Stimulated activated CD4-positive, alpha-beta T cell treated with anti-CD3 and anti-CD28 coated beads, Interleukin-15, amount 100 ng/mL, for 48 hours (primary cell): Measurements from ENCODE around the gene PSME3IP1.
"Not testable (repeated sequence)": the region's sequence is repeated elsewhere in the genome, so short reads cannot be mapped to it uniquely, and the experiment has no call there.

Experiments used
- DNase-seq, 2 donors: peaks; one replicate each; pipeline ENCODE4 v3.0.0-alpha.2; 2020; ENCODE audit warnings: low read depth in 2 of 2

The PSME3IP1 gene, protein sequence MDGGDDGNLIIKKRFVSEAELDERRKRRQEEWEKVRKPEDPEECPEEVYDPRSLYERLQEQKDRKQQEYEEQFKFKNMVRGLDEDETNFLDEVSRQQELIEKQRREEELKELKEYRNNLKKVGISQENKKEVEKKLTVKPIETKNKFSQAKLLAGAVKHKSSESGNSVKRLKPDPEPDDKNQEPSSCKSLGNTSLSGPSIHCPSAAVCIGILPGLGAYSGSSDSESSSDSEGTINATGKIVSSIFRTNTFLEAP

DNA sequence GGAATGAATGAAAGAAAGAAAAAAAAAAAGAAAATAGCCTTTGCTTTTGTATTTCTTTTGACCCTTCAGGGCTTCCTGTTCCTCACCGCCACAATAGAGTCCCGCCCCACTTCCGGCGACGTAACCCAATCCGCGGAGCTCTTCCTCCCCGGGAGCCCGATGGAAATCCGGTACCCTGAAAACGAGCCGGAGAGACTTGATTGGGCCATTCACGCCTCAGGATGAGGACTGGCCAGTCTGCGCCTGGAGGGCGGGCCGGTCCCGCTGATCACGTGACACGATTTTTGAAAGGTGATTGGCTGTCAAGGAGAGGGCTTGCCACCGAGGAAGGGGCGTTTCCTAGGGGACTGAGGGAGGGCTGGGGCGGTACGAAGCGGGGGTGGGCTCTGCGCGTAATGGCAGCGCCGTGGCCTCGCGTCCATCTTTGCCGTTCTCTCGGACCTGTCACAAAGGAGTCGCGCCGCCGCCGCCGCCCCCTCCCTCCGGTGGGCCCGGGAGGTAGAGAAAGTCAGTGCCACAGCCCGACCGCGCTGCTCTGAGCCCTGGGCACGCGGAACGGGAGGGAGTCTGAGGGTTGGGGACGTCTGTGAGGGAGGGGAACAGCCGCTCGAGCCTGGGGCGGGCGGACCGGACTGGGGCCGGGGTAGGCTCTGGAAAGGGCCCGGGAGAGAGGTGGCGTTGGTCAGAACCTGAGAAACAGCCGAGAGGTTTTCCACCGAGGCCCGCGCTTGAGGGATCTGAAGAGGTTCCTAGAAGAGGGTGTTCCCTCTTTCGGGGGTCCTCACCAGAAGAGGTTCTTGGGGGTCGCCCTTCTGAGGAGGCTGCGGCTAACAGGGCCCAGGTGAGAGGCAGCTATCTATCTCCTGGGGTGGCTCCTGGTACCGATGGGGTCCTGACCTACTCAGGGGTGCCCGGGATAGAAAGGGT is at the start of gene PSME3IP1, which contains the start of gene RSPRY1:
TSS of gene PSME3IP1 (minus strand) at position 95 of the 927 bp plus-strand sequence. CDS start 12,185 bp downstream, outside the sequence.
TSS of gene RSPRY1 (plus strand) at position 385 of the 927 bp plus-strand sequence. CDS start 18,330 bp downstream, outside the sequence.
- peak; percentile 98 for DNase-seq

DNA sequence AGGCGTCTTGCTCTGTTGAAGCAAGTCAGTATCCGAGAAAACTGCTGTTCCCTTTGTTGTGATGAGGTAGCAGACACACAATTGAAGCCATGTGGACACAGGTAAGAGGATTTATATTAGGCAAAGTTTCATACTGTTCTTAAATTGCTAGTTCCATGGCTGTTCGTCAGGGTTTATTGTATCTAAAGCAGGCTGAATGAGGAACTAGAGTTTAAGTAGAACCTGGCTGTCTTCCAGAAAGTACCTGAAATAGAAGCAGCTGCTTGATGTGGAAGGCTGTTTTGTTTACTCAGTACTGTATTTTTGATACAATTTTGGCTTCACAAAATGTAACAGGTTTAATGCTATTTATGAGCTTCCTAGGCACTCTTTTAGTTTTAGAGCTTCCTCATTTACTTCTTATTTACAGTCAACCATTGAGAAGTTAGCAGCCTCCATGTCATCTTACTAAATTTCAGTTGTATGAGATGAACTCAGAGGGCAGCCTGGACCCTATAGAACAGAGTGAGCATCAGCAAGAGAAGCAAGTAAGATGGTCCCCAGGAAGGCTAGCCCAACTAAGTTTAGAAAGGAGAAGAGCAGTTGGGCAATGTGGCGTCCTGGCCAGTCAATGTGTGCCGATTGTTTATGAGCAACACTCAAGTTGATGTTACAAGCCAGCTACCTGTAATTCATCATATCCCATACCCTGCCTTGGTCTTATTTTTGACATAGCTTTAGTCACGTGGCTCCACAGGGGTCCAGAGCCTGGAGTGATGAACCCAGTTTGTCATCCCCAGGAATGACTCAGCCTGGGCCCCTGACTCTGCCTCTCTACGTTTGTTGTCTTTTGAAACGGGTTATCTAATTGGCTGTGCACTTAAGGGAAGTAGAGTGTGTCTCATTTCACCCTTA is 49.5 kb upstream of the PSME3IP1 start:
- peak; percentile 38 to 43 for DNase-seq

DNA sequence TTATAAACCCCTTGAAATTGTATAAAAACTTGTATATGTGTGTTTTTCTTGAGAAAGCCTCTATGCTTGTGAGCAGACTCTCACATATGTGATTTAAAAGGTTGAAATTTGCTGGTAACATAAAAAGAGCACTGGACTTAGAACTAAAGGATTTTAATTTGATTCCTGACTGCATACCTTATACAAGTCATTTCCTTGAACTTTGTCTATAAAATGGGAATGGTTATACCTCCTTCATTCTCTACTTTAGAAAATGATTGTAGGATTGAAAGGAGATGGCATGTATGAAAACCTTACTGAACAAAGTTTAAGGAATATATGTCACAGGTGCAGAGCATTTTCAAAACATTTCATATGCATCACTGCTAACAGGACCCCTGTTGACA is 48.9 kb upstream of the PSME3IP1 start:
- DNase-seq, result no peak

DNA sequence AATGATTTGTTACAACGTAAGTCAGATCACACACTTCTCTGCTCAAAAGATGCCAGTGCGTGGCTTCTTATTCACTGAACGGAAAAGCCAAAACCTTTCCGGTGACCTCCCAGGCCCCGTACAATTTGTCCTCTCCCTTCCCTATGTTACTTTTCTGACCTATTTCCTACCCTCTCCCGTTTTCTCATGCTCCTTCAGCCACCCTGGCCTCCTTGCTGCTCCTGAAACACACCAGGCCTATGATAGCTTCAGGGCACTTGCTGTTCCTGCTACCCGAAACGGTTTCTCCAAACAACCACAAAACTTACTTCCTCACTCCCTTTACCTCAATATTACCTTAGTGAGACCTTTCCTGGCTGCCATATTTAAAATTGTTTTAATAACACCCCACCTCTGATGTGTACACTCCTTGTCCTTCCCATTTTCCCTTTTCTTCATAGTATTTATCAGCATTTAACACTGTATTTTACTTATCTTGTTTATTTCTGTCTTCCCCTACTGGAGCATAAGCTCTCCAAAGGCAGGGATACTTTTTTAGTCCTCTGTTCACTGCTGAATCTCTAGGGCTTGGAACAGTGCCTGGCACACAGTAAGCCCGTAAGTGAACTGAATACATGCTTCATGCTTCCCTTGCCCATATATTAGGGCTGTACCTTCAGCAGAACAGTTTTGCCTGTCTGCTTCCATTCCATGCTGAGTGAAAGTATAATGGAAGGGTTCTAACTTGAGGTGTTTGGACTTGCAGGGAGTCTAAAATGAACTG is 48.3 kb upstream of the PSME3IP1 start:
- no peak for DNase-seq

DNA sequence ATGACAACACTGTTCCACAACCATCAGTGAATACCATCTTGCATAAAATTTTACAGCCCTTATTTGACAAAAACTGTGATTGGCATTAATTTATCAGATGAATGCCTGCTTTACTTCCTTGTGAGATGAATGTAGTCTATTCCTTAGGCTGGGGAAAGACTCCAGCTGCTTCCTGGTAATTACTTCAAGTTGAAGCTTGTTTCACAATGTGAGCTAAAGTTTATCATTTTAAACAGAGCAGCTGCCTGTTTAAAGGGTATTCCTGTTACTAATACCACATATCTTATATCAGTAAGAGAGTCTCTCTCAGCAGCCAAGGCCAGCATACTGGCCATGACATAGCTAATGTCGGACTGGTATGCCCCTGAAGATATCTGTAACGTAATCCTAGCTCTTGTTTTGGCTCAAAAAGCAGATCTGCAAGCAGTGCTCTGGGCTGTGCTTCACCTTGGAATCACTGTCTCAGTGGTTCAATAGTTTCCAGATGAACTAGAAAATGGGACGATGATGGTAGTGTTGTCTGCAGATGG is 46.0 kb upstream of the PSME3IP1 start:
- no peak for DNase-seq

DNA sequence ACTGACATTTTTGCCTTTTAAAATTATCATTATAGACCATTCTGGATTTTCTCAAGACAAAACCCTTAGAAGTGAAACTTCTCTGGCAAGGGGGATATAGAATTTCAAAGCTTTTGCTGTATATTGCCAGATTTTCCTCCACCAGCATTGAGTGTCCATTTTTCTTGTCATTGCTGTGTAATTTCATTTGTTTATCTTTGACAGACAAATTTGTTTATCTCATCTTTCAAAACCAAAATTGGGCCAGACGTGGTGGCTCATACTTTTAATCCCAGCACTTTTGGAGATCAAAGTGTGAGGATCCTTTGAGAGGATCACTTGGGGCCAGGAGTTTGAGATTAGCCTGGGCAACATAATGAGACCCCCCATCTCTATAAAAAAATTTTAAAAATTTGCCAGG is 43.2 kb upstream of the PSME3IP1 start:
- DNase-seq, result no peak

DNA sequence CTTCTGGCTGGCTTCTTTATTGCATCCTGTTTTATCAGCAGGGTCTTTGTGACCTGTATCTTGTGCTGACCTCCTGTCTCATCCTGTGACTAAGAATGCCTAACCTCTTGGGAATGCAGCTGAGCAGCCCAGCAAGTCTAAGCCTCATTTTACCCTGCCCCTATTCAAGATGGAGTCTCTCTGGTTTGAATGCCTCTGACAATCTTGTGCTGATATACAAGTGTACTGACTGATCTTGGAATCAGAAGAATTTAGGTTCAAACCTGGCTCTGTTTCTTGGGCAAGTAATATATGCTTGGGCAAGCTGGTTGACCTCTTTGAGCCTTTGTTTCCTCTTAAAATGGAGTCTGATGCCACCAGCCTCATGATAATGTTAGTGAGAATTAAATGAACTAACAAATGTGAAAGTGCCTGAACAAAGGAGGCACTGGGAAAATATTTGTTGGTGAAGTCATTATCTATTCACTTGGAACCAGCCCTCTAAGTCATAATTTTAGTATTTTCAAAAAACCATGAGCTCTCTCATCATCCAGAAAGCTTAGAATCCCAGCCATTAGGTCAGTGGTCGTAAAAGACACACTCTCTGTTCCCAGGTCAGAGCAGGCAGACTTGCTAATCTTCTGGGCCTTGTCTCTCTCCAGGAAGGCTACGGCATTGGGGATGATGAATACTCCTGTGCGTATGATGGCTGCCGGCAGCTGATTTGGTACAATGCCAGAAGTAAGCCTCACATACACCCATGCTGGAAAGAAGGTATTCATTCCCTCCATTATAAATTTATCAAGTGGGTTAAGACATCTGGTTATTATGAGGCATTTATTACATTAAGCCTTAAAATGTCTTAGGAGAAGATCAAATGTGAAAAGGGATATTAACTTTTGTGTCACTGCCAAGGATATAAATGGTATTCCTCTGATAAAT is 41.1 kb upstream of the PSME3IP1 start:
- no peak for DNase-seq

DNA sequence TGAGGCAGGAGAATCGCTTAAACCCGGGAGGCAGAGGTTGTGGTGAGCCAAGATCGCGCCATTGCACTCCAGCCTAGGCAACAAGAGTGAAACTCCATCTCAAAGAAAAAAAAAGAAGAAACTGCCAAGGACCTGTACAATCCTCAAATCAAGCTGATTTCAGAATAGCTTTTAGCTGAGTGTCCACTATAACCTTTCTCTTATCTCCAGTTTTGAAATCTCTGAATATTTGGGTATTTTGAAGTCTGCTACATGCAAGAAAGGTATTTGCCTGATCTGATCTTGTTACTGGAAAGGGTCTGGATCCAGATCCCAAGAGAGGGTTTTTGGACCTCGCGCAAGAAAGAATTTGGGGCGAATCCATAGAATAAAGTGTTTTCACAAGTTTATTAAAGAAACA is 40.1 kb upstream of the PSME3IP1 start:
- DNase-seq, result no peak

DNA sequence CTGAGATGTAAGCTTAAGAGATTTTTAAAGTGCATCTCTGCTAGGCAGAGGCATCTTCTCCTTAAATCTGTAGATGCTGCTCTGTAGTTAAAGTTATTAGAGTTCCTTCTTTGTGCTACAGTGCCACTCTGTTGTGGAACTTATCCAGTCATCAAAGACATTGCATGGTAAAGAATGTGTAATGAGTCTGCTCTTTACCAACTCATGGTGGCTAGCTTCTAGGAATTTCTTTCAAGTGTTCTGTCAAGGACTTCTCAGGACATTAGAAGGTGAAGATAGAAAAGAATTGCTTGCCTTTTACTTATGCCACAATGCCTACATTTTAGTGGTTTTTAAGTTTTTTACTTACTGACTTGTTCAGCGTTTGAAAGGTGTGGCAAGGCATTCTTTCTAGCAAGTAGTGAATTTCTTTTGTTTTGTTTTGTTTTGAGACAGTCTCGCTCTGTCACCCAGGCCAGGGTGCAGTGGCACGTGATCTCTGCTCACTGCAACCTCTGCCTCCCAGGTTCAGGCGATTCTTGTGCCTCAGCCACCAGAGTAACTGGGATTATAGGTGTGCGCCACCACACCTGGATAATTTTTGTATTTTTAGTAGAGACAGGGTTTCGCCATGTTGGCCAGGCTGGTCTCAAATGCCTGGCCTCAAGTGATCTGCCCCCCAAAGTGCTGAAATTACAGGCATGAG is 39.0 kb upstream of the PSME3IP1 start:
- DNase-seq, result no peak

DNA sequence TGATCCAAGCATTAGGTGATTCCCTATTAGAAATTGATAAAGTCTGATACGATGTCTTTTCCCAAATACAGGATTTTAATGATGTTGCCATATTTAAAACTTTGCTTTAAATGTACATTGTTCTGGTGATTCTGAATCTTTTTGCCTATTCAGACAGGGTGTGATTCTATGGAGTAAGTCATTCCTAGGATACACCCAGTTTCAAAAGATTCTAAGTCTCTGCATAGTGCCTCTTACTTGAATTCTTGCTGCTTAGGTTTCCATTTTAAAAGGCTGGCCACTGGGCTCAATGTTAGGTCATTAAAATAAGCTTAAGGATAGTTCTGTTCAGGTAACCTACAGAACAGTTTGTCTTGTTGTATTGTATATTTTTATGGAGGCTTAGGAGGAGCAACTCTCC is 37.2 kb upstream of the PSME3IP1 start:
- DNase-seq, result no peak

DNA sequence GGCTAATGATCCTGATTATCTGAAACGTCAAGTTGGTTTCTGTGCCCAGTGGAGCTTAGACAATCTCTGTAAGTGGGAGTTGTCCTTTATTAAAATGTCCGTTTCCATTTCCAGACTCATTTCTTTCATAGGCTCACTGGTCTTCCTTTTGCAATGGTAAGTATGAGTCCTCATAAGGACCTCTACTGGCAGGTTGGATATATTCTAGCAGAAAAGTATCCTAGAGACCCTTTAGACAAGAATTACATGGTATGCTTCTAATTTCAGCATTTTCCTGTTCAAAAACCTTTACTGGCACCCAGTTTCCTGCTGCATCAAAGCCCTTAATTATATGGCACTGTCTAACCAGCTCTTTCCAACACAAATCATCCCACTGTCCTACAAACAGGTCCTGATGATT is 31.1 kb upstream of the PSME3IP1 start:
- no peak for DNase-seq

DNA sequence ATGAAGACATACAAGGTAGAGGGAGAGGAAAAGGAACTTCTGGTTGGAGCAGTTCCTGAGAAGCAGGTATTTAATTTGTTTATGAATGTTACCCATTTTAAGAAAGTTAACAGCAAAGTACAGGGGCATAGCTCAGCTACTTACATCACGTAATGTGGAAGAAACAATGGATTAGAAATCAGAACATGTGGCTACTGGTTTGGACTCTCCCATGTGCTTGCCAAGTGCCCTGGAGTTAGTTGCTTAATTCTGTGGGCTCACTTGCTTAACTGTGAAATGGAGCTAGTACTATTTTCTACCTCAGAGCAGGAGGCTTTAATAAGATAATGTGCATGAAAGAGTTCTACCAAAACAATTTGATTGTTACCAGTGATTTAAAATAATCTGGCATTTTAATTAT is 27.6 kb upstream of the PSME3IP1 start:
- no peak for DNase-seq

DNA sequence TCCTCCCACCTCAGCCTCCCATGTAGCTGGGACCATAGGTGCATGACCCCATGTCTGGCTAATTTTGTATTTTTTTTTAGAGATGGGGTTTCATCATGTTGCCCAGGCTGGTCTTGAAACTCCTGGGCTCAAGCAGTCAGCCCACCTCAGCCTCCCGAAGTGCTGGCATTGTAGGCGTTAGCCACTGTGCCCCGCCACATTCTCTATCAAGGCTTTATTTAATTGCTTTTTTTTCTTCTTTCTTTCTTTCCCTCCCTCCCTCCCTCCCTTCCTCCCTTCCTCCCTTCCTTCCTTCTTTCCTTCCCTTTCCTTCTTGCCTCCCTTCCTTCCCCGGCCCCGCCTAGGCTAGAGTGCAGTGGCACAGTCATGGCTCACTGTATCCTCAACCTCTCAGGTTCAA is 23.9 kb upstream of the PSME3IP1 start:
- DNase-seq, result no peak

DNA sequence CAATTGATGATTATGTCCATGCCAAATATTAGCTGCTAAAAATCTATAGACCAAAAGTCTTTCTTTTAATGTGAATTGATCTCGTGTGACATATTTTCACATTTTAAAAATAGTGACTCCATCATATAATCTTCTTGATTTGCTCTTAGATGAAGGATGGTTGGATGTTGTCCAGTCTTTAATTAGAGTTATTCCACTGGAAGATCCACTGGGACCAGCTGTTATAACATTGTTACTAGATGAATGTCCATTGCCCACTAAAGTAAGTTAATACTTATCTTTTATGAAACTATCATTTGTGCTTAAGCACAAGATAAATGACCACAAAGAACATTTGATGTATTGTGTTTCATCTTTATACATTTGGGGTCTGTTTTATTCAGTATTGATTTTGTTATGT is 23.1 kb upstream of the PSME3IP1 start:
- no peak for DNase-seq

DNA sequence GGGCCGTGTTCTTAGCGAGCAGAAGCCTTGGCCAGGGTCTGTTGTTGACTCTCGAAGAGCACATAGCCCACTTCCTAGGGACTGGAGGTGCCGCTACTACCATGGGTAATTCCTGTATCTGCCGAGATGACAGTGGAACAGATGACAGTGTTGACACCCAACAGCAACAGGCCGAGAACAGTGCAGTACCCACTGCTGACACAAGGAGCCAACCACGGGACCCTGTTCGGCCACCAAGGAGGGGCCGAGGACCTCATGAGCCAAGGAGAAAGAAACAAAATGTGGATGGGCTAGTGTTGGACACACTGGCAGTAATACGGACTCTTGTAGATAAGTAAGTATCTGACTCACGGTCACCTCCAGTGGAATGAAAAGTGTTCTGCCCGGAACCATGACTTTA is 18.8 kb upstream of the PSME3IP1 start:
- no peak for DNase-seq

DNA sequence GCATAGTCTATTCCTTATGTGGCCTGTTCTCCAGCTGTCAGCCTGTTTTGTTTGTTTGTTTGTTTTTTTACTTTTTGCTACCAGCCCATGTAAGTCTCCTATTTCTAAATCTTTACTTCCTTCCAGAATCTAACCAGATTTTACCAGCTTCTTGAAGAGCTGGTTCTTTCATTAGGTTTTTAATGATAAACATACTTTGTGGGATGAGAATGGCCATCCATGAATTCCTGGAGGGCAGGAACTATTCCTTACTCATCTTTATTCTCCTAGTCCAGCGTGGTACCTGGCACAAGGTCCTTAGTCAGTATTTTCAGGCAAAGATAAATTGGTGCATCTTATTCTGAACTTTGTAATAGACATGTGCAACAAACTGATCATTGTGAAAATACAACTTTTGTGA is 17.6 kb upstream of the PSME3IP1 start:
- DNase-seq, result no peak

DNA sequence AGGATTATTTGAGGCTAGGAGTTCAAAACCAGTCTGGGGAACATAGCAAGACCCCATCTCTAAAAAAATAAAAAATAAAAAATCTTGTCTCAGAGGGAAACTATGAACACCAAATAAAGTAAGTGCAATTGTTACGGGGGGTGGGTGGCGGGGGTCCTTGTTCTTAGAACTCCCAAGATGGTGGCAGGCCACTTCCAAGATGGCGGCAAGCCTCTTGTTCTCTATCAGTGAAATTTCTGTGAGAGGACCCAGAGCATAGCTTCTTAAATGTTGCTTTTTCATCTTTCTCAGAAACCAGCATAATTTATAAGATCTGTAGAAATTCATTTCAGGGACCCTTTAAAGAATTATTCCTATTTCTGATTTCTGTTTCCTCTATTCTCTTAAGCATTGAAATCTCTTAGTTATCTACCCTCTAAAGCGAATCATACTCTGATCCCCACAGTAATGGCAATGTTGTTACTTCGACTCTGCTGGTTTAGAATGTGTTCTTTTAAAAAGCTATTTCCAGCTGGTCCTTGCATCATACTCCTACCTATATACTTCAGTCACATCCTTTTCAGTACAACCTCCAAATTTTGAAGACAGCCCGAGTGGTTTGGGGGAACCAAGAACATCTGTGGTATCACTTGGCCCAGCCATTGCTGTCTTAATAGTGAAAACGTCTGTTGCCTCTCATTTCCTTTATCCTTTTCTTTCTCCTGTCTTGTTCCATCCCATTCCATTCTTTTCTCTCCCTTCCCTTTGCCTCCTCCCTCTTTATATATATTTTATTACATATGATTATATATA is 16.5 kb upstream of the PSME3IP1 start:
- DNase-seq, result no peak

DNA sequence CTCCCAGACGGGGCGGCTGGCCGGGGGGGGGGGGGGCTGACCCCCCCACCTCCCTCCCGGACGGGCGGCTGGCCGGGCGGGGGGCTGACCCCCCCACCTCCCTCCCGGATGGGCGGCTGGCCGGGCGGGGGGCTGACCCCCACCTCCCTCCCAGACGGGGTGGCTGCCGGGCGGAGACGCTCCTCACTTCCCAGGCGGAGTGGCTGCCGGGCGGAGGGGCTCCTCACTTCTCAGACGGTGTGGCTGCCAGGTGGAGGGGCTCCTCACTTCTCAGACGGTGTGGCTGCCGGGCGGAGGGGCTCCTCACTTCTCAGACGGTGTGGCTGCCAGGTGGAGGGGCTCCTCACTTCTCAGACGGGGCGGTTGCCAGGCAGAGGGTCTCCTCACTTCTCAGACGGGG is 15.1 kb upstream of the PSME3IP1 start:
- DNase-seq, result not testable (repeated sequence)
